ENCODE measurements around the gene DDX56.
"Not testable (repeated sequence)": the region's sequence is repeated elsewhere in the genome, so short reads cannot be mapped to it uniquely, and the experiment has no call there.

The DDX56 gene

GRCh38 chr7:44563171-44563679 lies 10.5 kb downstream of the DDX56 start:
- Histone ChIP-seq H3K36me3 (ENCODE audit: control insufficient read depth, insufficient read depth, low read length) (peaks cover 30% of the 10 kb centered on the region), H3K4me3 (replicated peaks; ENCODE audit: low read depth, low read length) (no peak overlapping the region), H3K27me3 (replicated peaks; ENCODE audit: control insufficient read depth, insufficient read depth, low read length) (no peaks in the 10 kb centered on the region)
- no peak for DNase-seq (ENCODE audit: extremely low read depth, insufficient read length)
- TF ChIP-seq CTCF (IDR thresholded peaks at IDR 0.05; ENCODE audit: insufficient read depth, low read length, poor library complexity, severe bottlenecking), result no peak

- H3K27me3 ChIP-seq (replicated peaks; ENCODE audit: control insufficient read depth, insufficient read depth, low read length); DNase-seq (ENCODE audit: extremely low read depth, insufficient read length): not testable (repeated sequence)
These were observed 11.1 kb downstream of the DDX56 start for GRCh38 chr7:44562622-44562962.

GRCh38 chr7:44561962-44562621 lies 11.6 kb downstream of the DDX56 start:
- DNase-seq (ENCODE audit: extremely low read depth, insufficient read length), result no peak
- no peaks in the 10 kb centered on the region for H3K27me3 ChIP-seq (replicated peaks; ENCODE audit: control insufficient read depth, insufficient read depth, low read length)
- H3K4me3 ChIP-seq (replicated peaks; ENCODE audit: low read depth, low read length), result no peak overlapping the region
- H3K36me3 ChIP-seq (ENCODE audit: control insufficient read depth, insufficient read depth, low read length), result peaks cover 21% of the 10 kb centered on the region
- no peak for TF ChIP-seq CTCF (IDR thresholded peaks at IDR 0.05; ENCODE audit: insufficient read depth, low read length, poor library complexity, severe bottlenecking)

More at GRCh38 chr7:44562622-44562962, 11.1 kb downstream of the DDX56 start:
- not testable (repeated sequence) for H3K4me3 ChIP-seq (replicated peaks; ENCODE audit: low read depth, low read length)
- peaks cover 25% of the 10 kb centered on the region for H3K36me3 ChIP-seq (ENCODE audit: control insufficient read depth, insufficient read depth, low read length)

GRCh38 chr7:44561481-44561880 lies 12.2 kb downstream of the DDX56 start:
- Histone ChIP-seq H3K27me3 (replicated peaks; ENCODE audit: control insufficient read depth, insufficient read depth, low read length) (no peaks in the 10 kb centered on the region), H3K4me3 (replicated peaks; ENCODE audit: low read depth, low read length) (no peak overlapping the region), H3K36me3 (ENCODE audit: control insufficient read depth, insufficient read depth, low read length) (peaks cover 16% of the 10 kb centered on the region)
- no peak for TF ChIP-seq CTCF (IDR thresholded peaks at IDR 0.05; ENCODE audit: insufficient read depth, low read length, poor library complexity, severe bottlenecking)
- DNase-seq (ENCODE audit: extremely low read depth, insufficient read length), result no peak

GRCh38 chr7:44559485-44559884 lies 14.2 kb downstream of the DDX56 start:
- Histone ChIP-seq H3K4me3 (replicated peaks; ENCODE audit: low read depth, low read length) (no peak overlapping the region), H3K36me3 (ENCODE audit: control insufficient read depth, insufficient read depth, low read length) (peaks cover 4% of the 10 kb centered on the region), H3K27me3 (replicated peaks; ENCODE audit: control insufficient read depth, insufficient read depth, low read length) (no peaks in the 10 kb centered on the region)
- TF ChIP-seq CTCF (IDR thresholded peaks at IDR 0.05; ENCODE audit: insufficient read depth, low read length, poor library complexity, severe bottlenecking), result no peak
- DNase-seq (ENCODE audit: extremely low read depth, insufficient read length), result no peak

- Histone ChIP-seq H3K4me3 (replicated peaks; ENCODE audit: low read depth, low read length) (no peak overlapping the region), H3K36me3 (ENCODE audit: control insufficient read depth, insufficient read depth, low read length) (no peaks in the 10 kb centered on the region), H3K27me3 (replicated peaks; ENCODE audit: control insufficient read depth, insufficient read depth, low read length) (no peaks in the 10 kb centered on the region)
- no peak for TF ChIP-seq CTCF (IDR thresholded peaks at IDR 0.05; ENCODE audit: insufficient read depth, low read length, poor library complexity, severe bottlenecking)
- DNase-seq (ENCODE audit: extremely low read depth, insufficient read length), result no peak
These were observed 16.2 kb downstream of the DDX56 start for GRCh38 chr7:44557485-44557884.
